PFSK-1 (cell line): ENCODE data around the gene TMEM72.

Experiments used
- FOXP2 ChIP-seq: optimal IDR thresholded peaks from 2 replicates; pipeline ENCODE3; 2011; ENCODE audit warnings: borderline replicate concordance, control low read depth, inconsistent platforms; ENCODE audit not compliant: insufficient read depth; ENCODE audit errors: extremely low read length, extremely low read depth
- POLR2AphosphoS5 ChIP-seq: IDR thresholded peaks from 2 replicates; pipeline ENCODE4 v1.6.1; 2012; ENCODE audit warnings: low read depth, mild to moderate bottlenecking, control low read depth, low read length, moderate library complexity
- SIN3A ChIP-seq: IDR thresholded peaks from 2 replicates; pipeline ENCODE4 v1.6.1; 2012; ENCODE audit warnings: mild to moderate bottlenecking, low read length, moderate library complexity, borderline replicate concordance; ENCODE audit not compliant: insufficient read depth
- TAF1 ChIP-seq: IDR thresholded peaks from 2 replicates; pipeline ENCODE4 v1.6.1; 2012; ENCODE audit warnings: low read length, control low read depth, borderline replicate concordance; ENCODE audit not compliant: insufficient read depth
- TF ChIP-seq, protein P1 (sequence below), 2 experiments: IDR thresholded peaks; 2 replicates each; pipeline versions ENCODE4 v1.6.1 to v1.8.0; 2011 to 2012; ENCODE audit warnings: low read depth in 2 of 2, low read length in 2 of 2, control low read depth in 1 of 2, inconsistent platforms in 1 of 2, mild to moderate bottlenecking in 1 of 2, moderate library complexity in 1 of 2; ENCODE audit not compliant: insufficient read depth in 1 of 2

TMEM72 gene

DNA sequence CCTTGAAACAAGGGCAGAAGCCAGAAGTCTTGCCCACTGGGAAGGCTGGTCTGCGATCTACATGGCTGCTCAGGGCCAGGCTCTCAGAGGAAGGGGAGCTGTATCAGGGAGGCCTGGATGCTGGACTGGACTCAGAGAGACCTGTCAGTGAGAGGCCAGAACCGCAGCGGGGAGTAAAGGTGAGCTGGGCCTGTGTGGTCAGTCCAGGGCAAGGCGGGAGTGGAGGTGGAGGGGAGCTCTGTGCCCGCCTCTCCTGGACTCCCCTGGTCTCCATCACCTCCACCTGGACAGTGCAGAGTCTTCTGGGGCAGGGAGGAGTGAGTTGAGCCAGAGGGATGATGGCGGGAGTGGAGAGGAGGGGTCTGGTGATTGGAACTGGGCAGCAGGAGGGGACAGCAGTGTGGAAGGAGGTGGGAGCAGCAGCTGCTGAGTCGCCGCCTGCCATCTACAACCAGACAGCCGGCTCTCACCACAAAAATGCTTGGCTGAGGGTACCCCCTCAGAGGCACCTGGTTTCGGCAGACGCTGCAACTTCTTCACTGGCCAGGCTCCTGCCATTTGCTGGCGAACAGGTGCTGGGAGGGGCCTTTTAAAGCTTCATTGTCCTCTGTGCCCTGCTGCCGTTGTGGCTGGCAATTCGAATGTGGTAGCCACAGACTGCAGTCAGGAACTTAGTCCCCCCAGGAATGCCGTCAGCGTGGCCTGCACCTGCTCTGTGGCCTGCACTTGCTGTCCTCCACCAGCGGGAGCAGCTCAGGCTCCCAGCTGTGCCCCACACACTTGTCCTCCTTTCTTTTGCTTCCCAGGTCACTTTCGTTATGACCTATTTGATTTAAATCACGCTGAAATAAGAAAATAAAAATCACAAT is 52.0 kb downstream of the TMEM72 start:
- no peak for TF ChIP-seq FOXP2
- no peak for TF ChIP-seq TAF1
- TF ChIP-seq SIN3A = no peak
- TF ChIP-seq POLR2AphosphoS5 = no peak
- TF ChIP-seq, protein P1, sequence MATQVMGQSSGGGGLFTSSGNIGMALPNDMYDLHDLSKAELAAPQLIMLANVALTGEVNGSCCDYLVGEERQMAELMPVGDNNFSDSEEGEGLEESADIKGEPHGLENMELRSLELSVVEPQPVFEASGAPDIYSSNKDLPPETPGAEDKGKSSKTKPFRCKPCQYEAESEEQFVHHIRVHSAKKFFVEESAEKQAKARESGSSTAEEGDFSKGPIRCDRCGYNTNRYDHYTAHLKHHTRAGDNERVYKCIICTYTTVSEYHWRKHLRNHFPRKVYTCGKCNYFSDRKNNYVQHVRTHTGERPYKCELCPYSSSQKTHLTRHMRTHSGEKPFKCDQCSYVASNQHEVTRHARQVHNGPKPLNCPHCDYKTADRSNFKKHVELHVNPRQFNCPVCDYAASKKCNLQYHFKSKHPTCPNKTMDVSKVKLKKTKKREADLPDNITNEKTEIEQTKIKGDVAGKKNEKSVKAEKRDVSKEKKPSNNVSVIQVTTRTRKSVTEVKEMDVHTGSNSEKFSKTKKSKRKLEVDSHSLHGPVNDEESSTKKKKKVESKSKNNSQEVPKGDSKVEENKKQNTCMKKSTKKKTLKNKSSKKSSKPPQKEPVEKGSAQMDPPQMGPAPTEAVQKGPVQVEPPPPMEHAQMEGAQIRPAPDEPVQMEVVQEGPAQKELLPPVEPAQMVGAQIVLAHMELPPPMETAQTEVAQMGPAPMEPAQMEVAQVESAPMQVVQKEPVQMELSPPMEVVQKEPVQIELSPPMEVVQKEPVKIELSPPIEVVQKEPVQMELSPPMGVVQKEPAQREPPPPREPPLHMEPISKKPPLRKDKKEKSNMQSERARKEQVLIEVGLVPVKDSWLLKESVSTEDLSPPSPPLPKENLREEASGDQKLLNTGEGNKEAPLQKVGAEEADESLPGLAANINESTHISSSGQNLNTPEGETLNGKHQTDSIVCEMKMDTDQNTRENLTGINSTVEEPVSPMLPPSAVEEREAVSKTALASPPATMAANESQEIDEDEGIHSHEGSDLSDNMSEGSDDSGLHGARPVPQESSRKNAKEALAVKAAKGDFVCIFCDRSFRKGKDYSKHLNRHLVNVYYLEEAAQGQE (IDR thresholded peaks at IDR 0.05; ENCODE audit: insufficient read depth in 1 of 2, low read depth in 2 of 2, low read length in 2 of 2) = no peak

DNA sequence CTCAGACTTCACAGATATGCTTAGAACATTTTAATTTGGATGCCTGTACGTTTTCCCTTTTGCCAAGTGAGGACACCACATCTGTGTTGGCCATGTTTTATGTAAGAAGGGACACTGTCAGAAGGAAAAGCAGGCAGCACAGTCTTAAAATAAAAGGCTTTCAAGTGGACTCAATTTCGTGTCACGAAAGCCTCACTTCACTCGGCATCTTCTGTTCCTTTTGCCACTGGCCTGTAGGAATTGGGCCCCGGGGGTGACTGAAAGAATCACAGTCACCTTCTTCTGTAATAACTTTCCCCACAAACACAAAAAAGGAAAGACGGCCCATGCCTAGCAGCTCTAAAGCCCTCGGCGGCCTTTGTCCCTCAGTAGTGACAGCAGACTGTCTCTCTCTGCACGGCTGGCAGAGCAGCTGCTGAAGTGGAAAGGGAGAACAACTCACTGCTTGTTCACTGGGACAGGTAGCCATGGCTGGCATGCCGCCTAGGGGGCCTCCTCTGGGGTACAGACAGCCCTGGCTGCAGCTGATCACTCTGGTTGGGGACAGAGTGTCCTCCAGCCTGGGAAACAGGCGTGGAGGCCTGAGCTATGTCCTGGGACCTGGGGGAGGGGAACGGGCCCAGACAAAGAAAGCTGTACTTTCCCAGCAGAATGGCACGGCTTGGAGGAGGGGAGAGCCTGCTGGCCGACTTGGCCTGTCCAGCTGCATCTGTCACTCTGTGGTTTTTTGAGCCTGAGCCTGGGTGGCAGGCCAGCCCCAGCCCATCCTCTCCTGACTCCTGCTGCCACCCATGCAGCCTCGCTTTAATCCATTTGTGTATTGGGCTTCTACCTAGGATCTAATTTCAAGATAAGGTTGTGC is 52.9 kb downstream of the TMEM72 start:
- TF ChIP-seq SIN3A (no peak), FOXP2 (no peak), POLR2AphosphoS5 (no peak), TAF1 (no peak)
- TF ChIP-seq, protein P1 (IDR thresholded peaks at IDR 0.05; ENCODE audit: insufficient read depth in 1 of 2, low read depth in 2 of 2, low read length in 2 of 2) = no peak

DNA sequence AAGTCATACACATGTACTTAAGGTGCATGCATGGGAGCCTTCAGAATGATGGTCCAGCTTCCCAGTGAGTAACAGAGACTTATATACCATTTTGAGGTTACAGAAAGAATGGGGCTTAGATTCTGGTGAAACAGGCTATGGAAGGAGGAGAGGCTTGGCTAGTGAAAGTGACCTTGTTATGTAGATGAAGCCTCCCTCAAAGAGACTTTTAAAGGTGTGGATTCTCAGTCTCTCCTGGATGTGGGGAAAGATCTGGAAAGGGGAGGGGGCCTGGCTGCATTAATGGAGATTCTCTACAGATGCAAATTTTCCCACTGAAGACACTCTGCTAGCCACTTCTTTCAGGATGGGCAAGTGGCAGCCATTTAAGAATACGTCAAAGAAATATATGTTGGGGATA is 54.0 kb downstream of the TMEM72 start:
- TF ChIP-seq, protein P1 (IDR thresholded peaks at IDR 0.05; ENCODE audit: insufficient read depth in 1 of 2, low read depth in 2 of 2, low read length in 2 of 2) = no peak
- no peak for TF ChIP-seq TAF1
- no peak for TF ChIP-seq SIN3A
- TF ChIP-seq FOXP2 = no peak
- TF ChIP-seq POLR2AphosphoS5 = no peak

DNA sequence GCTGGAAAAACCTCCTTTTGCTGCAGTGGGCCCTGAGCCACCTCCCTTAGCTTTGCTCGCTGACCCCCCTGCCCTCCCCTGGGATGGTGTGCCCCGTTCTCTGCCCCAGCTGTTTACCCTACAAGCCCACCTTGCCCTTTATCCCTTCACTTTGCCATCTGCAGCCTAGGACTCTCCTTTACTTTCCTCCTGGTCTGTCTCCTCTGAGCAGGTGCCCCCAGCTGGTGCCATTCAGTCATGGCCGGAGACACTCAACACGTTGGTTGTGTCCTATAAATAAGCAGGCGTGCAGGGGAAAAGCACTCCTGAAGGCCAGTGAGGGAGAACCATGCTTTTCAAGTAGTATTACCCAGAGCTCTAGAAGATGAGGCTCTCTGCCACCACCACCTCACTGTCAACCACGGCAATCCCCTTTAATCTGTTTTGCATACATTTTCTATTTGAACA is 54.5 kb downstream of the TMEM72 start:
- TF ChIP-seq, protein P1 (IDR thresholded peaks at IDR 0.05; ENCODE audit: insufficient read depth in 1 of 2, low read depth in 2 of 2, low read length in 2 of 2) = no peak
- TF ChIP-seq POLR2AphosphoS5 = no peak
- TF ChIP-seq TAF1 = no peak
- TF ChIP-seq SIN3A = no peak
- TF ChIP-seq FOXP2 = no peak
